ENCODE results near the gene CNTNAP2.

CNTNAP2 gene

GRCh38 chr7:146635205-146636032, 518.8 kb downstream of the CNTNAP2 start:
- DNase-seq, result peak; percentile 80

GRCh38 chr7:146636033-146636356, 519.4 kb downstream of the CNTNAP2 start:
- DNase-seq, result no peak

GRCh38 chr7:146636581-146636980, 520.0 kb downstream of the CNTNAP2 start:
- DNase-seq, result no peak

GRCh38 chr7:146639291-146639690, 522.7 kb downstream of the CNTNAP2 start:
- no peak for DNase-seq

- DNase-seq, result no peak
These were observed 524.9 kb downstream of the CNTNAP2 start for GRCh38 chr7:146641491-146641890.

GRCh38 chr7:146645383-146645976, 528.9 kb downstream of the CNTNAP2 start:
- no peak for DNase-seq

- DNase-seq, result no peak
These were observed 530.8 kb downstream of the CNTNAP2 start for GRCh38 chr7:146647445-146647844.

GRCh38 chr7:146652176-146652575, 535.6 kb downstream of the CNTNAP2 start:
- no peak for DNase-seq

- DNase-seq, result no peak
These were observed 537.4 kb downstream of the CNTNAP2 start for GRCh38 chr7:146654048-146654447.

- DNase-seq, result peak; percentile 97
These were observed 539.6 kb downstream of the CNTNAP2 start for GRCh38 chr7:146655928-146656797.

- no peak for DNase-seq
These were observed 540.4 kb downstream of the CNTNAP2 start for GRCh38 chr7:146656988-146657387.

- DNase-seq, result no peak
These were observed 542.0 kb downstream of the CNTNAP2 start for GRCh38 chr7:146658604-146659003.

GRCh38 chr7:146659732-146660131, 543.1 kb downstream of the CNTNAP2 start:
- DNase-seq, result peak; percentile 9

GRCh38 chr7:146660839-146661238, 544.2 kb downstream of the CNTNAP2 start:
- peak; percentile 70 for DNase-seq

- no peak for DNase-seq
These were observed 544.8 kb downstream of the CNTNAP2 start for GRCh38 chr7:146661435-146661834.

- no peak for DNase-seq
These were observed 545.3 kb downstream of the CNTNAP2 start for GRCh38 chr7:146661929-146662328.

- DNase-seq, result no peak
These were observed 548.4 kb downstream of the CNTNAP2 start for GRCh38 chr7:146665023-146665422.

- DNase-seq, result no peak
These were observed 553.9 kb downstream of the CNTNAP2 start for GRCh38 chr7:146670532-146670931.

GRCh38 chr7:146681487-146681886, 564.9 kb downstream of the CNTNAP2 start:
- no peak for DNase-seq

GRCh38 chr7:146683439-146683838, 566.8 kb downstream of the CNTNAP2 start:
- DNase-seq, result no peak

- no peak for DNase-seq
These were observed 574.4 kb downstream of the CNTNAP2 start for GRCh38 chr7:146690987-146691386.

GRCh38 chr7:146698995-146699610, 582.5 kb downstream of the CNTNAP2 start:
- no peak for DNase-seq

GRCh38 chr7:146700015-146700560, 583.5 kb downstream of the CNTNAP2 start:
- DNase-seq, result no peak

Data from NCI-H2171 (cell line).